ENCODE data around the gene HLA-DMB.

Gene HLA-DMB

GRCh38 chr6:32908897-32909296, 31.9 kb downstream of the HLA-DMB start:
- DNase-seq (ENCODE audit: low read depth), result no peak

DNA sequence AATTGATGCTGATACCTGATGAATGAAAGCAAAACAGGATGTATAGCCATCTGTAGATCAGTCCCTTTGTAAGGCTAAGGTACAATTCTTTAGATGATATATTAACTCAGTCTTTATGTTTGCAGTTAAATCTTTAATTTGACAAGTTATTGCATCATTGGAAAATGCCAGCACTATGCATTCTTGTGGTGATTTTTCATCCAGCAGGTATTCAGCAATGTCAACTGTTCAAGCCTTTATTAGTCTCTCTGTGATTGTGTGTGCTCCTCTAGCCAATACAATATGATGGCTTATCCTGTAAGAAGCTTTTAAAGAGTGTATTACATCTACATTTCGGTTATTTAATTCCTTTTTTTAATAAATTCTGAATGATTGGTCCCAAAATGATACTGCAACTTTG, 34.3 kb downstream of the HLA-DMB start:
- no peak for DNase-seq (ENCODE audit: low read depth)

GRCh38 chr6:32905078-32905477, 35.8 kb downstream of the HLA-DMB start:
- no peak for DNase-seq (ENCODE audit: low read depth)

DNA sequence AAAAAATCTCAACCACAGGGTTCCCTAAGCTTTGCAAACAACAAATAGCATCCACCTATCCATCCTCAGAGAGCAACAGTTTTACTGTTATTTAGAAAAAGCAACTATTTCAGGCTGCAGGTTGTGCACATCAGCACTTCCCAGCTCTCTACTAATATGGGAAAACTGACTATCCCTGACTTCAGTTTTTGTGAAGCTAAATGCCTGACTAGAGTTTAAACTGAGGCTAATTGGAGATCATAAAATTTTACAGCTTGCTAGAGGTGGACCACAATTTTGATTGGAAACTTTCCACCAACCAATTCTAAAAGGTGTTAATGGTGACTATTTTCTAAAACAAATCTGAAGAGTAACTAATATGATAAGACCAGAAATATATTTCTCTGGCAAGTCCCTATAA, 36.9 kb downstream of the HLA-DMB start:
- no peak for DNase-seq (ENCODE audit: low read depth)

DNA sequence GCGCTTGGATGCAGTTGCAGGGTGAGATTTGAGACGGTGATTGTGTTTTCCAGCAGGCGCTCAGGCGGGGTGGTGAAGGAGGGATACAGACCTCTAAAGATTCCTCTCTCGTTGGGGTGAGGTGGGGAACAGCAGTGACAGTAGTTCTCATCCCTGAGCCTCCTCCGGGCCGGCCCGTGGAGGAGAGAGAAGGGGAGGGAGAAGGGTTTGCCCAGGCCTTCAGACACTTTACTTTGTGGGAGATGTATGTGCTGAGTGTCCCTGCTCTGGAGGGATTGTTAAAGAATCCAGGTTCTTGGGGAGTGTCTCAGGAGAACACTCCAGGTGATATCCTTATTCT, 45.9 kb downstream of the HLA-DMB start:
- no peak for DNase-seq (ENCODE audit: low read depth)

DNA sequence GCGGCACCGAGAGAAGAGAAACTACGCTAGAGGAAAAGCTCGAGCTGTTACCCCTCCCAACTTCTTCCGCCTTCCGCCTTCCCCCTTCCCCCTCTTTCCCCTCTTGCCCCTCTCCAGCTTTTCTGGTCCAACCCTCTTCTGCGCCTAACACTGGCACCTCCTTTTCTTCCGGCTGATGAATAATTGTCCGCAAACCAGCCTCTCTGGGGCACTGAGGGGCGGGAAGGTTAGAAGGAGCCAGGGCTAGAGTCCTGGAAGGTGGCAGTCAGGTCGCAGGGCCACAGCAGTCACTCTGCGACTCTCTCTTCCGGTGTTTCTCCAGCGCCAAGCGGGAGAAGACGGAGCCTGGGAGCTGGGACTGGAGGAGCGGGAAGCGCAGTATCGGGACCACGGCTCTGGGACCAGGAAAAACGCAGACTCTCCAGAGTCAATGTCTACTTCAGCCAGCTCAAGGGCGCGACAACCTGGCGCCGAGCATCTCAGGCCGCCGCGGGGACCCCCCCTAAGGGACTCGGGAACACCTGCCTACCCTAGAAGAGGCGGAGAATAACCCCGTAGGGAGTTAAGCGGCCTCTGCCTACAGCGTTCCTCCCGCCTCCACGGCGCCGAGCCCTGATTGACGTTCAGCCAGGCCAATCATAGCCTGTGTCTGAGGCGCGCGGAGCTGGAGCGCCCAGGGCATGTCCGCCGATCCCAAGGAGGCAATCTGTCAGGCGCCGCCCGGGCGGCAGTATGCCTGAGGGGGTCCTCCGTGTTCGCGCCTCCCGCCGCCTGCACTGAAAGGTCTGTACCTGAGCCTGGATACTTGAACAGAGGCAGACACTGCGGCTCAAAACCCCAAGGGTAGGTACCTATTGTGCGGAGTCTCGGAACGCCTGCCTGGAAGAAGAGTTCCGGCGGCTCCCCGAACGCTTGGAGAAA, 46.5 kb downstream of the HLA-DMB start:
- peak; percentile 81 for DNase-seq (ENCODE audit: low read depth)

- DNase-seq (ENCODE audit: low read depth), result no peak
These were observed 50.0 kb downstream of the HLA-DMB start for GRCh38 chr6:32890831-32891230.

GRCh38 chr6:32889533-32889932, 51.3 kb downstream of the HLA-DMB start:
- DNase-seq (ENCODE audit: low read depth), result no peak

DNA sequence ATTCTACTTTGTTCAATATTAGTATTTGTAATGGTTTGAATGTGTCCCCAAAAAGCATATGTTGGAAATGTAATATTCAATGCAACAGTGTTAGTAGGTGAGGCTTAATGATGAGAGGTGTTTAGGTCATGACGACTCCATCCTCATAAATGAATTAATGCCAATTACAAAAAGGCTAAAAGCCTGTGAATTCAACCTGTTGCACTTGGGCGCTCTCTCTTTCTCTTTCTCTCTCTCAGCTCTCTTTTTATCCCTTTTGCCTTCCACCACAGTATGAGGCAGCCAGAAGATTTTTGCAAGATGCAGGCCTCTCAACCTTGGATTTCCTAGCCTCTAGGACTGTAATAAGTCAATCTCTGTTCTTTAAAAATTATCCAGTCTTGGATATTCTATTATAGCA, 52.3 kb downstream of the HLA-DMB start:
- DNase-seq (ENCODE audit: low read depth), result no peak

DNA sequence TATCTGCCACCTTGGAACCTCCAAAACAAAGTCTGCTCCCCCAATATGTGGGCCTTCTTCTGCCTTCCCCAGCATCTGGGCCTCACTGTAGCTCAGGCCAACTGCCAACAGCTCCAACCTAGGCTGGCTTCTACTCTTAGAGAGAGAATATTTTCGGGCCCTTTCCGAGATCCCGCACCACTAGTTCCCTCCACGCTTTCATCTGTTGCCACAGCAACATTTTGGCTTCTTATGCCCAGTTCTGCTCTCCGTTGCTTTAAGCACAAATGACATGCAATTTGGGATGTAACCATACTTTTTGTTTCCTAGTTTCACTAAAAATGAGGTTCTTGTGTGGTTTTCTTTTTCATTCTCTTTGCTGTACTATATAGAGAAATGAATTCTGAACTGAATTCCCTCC, 53.2 kb downstream of the HLA-DMB start:
- DNase-seq (ENCODE audit: low read depth), result no peak

DNA sequence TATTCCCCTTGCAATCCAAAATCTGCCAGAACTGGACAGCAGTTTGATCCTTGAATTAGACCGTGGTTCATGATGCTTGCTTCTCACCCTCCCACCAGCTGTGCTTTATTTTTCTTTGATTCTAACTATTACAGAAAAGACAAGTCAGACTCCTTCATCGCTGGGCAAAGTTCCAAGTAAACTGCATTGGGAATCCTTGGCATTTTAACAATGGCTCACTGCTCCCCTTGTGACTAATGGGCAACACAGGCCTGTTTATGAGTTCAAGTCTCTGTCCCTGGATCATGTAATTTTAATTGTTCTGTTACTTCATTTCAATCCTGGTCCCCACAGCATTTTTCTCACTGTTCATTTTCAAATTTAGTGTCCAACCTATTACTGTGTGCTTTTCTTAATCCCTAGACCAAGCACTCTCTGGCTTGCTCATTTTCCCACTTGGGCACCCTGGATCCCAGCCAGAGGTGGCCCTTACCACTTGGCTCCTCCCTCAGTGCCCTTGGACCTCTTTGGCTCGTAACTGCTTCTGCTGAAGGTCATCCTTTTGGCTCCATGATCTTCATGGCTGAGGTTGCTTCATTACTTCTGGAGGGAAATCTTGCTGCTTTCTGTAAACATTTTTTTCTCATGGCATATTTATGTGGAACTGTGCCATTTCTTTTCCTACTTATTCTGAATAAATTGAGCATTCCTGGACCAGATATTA, 54.0 kb downstream of the HLA-DMB start:
- DNase-seq (ENCODE audit: low read depth), result peak; percentile 84

- DNase-seq (ENCODE audit: low read depth), result peak; percentile 53
These were observed 55.0 kb downstream of the HLA-DMB start for GRCh38 chr6:32885698-32886286.
